Endometrial microvascular endothelial cells (primary cell): Measurements from ENCODE around the gene OR2T27. TPM values are rescaled to one million over a fixed set of nuclear protein-coding genes. Genes with fewer than 3 reads are reported as not detected.

Source experiments
- total RNA-seq: library from RNA; depleted of rRNA; stranded (reverse); fragments of >200 nt; gene quantifications from one replicate; pipeline ENCODE4 v1.2.3, GENCODE V29; 2015; ENCODE audit errors: inconsistent ontology term

The OR2T27 gene
- total RNA-seq, 1 donor from 2014 or later, result not detected

Other genes starting within 250 kb of the OR2T27 start
- not detected for gene OR2T2, start 209.9 kb downstream of the OR2T27 start, total RNA-seq
- gene OR2T3, start 182.2 kb downstream of the OR2T27 start, total RNA-seq, result not detected
- gene OR2T5, start 166.9 kb downstream of the OR2T27 start, total RNA-seq, result not detected
- gene OR2G6, start 147.5 kb downstream of the OR2T27 start, total RNA-seq, result not detected
- gene OR2T29, start 92.8 kb downstream of the OR2T27 start, total RNA-seq, result not detected
- gene OR2T34, start 80.8 kb downstream of the OR2T27 start, total RNA-seq, result not detected
- not detected for gene OR2T10, start 57.8 kb downstream of the OR2T27 start, total RNA-seq
- not detected for gene OR2T11, start 20.4 kb downstream of the OR2T27 start, total RNA-seq
- not detected for gene OR2T35, start 10.2 kb downstream of the OR2T27 start, total RNA-seq
- gene OR14I1, start 47.2 kb upstream of the OR2T27 start, total RNA-seq, result not detected
- not detected for gene LYPD8, start 100.2 kb upstream of the OR2T27 start, total RNA-seq
- 23.0 TPM for gene SH3BP5L, start 170.4 kb upstream of the OR2T27 start, total RNA-seq
- 29.5 TPM for gene ZNF672, start 182.7 kb upstream of the OR2T27 start, total RNA-seq
- gene ZNF692, start 203.6 kb upstream of the OR2T27 start, total RNA-seq, result 43.8 TPM